SK-N-SH treated with all-trans-retinoic acid at 6 μM for 48 hours (cell line): ENCODE measurements around the gene PARD3.

Experiments used
- CSDC2 ChIP-seq: fragments of 250-450 bp; sonication (Bioruptor Pico); IDR thresholded peaks from 2 replicates; pipeline ENCODE4 v1.5.0; 2020; ENCODE audit warnings: mild to moderate bottlenecking, moderate library complexity
- TCF4 ChIP-seq: fragments of 250-450 bp; sonication (Bioruptor Pico); IDR thresholded peaks from 2 replicates; pipeline ENCODE4 v1.8.0; 2021; ENCODE audit warnings: mild to moderate bottlenecking, moderate library complexity, borderline replicate concordance
- ZFP30 ChIP-seq: fragments of 450-650 bp; formaldehyde crosslinking; IDR thresholded peaks from 2 replicates; pipeline ENCODE4 v1.5.0; 2022; ENCODE audit warnings: mild to moderate bottlenecking, moderate library complexity
- ZNF565 ChIP-seq: fragments of 450-650 bp; formaldehyde crosslinking; conservative IDR thresholded peaks from 2 replicates; pipeline ENCODE4 v1.5.0; 2020; ENCODE audit warnings: low read depth, mild to moderate bottlenecking, moderate library complexity
- TF ChIP-seq, protein P1 (sequence below): fragments of 250-450 bp; sonication (Bioruptor Pico); IDR thresholded peaks from 2 replicates; pipeline ENCODE4 v1.5.0; 2020; ENCODE audit warnings: mild to moderate bottlenecking, moderate library complexity

DNA sequence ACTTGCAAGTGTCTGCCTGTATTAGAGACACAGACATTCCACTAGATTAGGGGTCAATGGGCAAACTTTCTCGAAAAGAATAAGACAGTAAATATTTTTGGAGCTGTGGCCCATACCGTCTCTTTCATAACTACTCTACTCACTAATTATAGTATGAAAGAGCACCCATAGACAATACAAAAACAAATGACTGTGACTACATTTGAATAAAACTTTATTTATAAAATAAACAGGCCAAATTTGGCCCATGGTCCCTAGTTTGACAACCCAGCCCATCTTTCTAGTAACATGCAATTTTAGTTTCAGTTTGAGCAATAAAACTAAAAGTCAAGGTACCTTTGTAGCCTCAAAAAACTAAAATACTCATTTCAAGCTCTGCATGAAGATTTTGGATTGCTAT is 294.6 kb downstream of the PARD3 start:
- TF ChIP-seq, protein P1, sequence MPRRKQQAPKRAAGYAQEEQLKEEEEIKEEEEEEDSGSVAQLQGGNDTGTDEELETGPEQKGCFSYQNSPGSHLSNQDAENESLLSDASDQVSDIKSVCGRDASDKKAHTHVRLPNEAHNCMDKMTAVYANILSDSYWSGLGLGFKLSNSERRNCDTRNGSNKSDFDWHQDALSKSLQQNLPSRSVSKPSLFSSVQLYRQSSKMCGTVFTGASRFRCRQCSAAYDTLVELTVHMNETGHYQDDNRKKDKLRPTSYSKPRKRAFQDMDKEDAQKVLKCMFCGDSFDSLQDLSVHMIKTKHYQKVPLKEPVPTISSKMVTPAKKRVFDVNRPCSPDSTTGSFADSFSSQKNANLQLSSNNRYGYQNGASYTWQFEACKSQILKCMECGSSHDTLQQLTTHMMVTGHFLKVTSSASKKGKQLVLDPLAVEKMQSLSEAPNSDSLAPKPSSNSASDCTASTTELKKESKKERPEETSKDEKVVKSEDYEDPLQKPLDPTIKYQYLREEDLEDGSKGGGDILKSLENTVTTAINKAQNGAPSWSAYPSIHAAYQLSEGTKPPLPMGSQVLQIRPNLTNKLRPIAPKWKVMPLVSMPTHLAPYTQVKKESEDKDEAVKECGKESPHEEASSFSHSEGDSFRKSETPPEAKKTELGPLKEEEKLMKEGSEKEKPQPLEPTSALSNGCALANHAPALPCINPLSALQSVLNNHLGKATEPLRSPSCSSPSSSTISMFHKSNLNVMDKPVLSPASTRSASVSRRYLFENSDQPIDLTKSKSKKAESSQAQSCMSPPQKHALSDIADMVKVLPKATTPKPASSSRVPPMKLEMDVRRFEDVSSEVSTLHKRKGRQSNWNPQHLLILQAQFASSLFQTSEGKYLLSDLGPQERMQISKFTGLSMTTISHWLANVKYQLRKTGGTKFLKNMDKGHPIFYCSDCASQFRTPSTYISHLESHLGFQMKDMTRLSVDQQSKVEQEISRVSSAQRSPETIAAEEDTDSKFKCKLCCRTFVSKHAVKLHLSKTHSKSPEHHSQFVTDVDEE (CRISPR knock-in tag): no peak
- no peak for TF ChIP-seq CSDC2 (CRISPR knock-in tag)
- no peak for TF ChIP-seq TCF4 (CRISPR knock-in tag)
- TF ChIP-seq ZFP30: no peak
- no peak for TF ChIP-seq ZNF565 (CRISPR knock-in tag)
